ENCODE results near the gene TVP23C.
"Not testable (repeated sequence)": the region's sequence is repeated elsewhere in the genome, so short reads cannot be mapped to it uniquely, and the experiment has no call there.

DNA sequence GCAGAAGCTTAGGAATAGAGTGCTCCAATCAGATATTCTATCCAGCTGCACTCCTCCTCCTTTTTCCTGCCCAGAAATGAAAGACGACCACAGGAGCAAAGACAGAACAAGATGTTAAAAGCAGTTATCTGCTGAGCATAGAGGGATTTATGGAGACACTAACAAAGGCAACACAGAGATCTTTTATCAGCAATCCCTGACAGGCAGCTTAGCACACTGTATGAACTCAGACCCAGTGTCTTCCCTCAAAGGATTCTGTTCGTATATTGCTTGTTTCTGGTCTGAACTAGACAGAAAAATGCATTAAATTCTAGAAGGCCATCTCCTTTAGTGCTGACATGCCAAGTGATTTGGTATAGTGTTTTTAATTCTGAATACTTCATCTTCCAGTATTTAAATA is 16.7 kb downstream of the TVP23C start:
- TF ChIP-seq POLR2AphosphoS5 (IDR thresholded peaks at IDR 0.05; ENCODE audit: low read depth, low read length); EZH2 (IDR thresholded peaks at IDR 0.05); SRF (IDR thresholded peaks at IDR 0.05; ENCODE audit: low read depth); POLR2A (IDR thresholded peaks at IDR 0.05; ENCODE audit: borderline replicate concordance, extremely low read depth, insufficient read depth, insufficient read length); ELF1 (IDR thresholded peaks at IDR 0.05; ENCODE audit: borderline replicate concordance, low read depth): not testable (repeated sequence)
- TF ChIP-seq, protein P1, sequence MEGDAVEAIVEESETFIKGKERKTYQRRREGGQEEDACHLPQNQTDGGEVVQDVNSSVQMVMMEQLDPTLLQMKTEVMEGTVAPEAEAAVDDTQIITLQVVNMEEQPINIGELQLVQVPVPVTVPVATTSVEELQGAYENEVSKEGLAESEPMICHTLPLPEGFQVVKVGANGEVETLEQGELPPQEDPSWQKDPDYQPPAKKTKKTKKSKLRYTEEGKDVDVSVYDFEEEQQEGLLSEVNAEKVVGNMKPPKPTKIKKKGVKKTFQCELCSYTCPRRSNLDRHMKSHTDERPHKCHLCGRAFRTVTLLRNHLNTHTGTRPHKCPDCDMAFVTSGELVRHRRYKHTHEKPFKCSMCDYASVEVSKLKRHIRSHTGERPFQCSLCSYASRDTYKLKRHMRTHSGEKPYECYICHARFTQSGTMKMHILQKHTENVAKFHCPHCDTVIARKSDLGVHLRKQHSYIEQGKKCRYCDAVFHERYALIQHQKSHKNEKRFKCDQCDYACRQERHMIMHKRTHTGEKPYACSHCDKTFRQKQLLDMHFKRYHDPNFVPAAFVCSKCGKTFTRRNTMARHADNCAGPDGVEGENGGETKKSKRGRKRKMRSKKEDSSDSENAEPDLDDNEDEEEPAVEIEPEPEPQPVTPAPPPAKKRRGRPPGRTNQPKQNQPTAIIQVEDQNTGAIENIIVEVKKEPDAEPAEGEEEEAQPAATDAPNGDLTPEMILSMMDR (IDR thresholded peaks at IDR 0.05 in 2 of 3, conservative IDR thresholded peaks at IDR 0.05 in 1 of 3; ENCODE audit: borderline replicate concordance in 1 of 3, insufficient read depth in 1 of 3, low read depth in 2 of 3, low read length in 2 of 3), result not testable (repeated sequence)

All from HCT116 (cell line).